ENCODE results near the gene DOCK9.
A peak's percentile ranks its signal among the peaks of the same experiment; 100 is the strongest.

Gene DOCK9

GRCh38 chr13:98842858-98843481, 134.9 kb downstream of the DOCK9 start:
- peak; percentile 63 for DNase-seq

GRCh38 chr13:98842070-98842469, 135.8 kb downstream of the DOCK9 start:
- no peak for DNase-seq

- DNase-seq = peak; percentile 42
These were observed 137.8 kb downstream of the DOCK9 start for GRCh38 chr13:98839856-98840769.

GRCh38 chr13:98838776-98839175, 139.1 kb downstream of the DOCK9 start:
- no peak for DNase-seq

- DNase-seq = no peak
These were observed 140.0 kb downstream of the DOCK9 start for GRCh38 chr13:98837896-98838295.

GRCh38 chr13:98835156-98835555, 142.7 kb downstream of the DOCK9 start:
- DNase-seq = no peak

GRCh38 chr13:98834254-98834960, 143.5 kb downstream of the DOCK9 start:
- DNase-seq = no peak

GRCh38 chr13:98831236-98831635, 146.6 kb downstream of the DOCK9 start:
- DNase-seq = no peak

- DNase-seq = no peak
These were observed 148.3 kb downstream of the DOCK9 start for GRCh38 chr13:98829541-98829940.

GRCh38 chr13:98828614-98829013, 149.2 kb downstream of the DOCK9 start:
- DNase-seq = no peak

- no peak for DNase-seq
These were observed 150.4 kb downstream of the DOCK9 start for GRCh38 chr13:98827449-98827848.

- DNase-seq = no peak
These were observed 151.7 kb downstream of the DOCK9 start for GRCh38 chr13:98826146-98826545.

GRCh38 chr13:98825659-98826058, 152.2 kb downstream of the DOCK9 start:
- no peak for DNase-seq

- no peak for DNase-seq
These were observed 153.3 kb downstream of the DOCK9 start for GRCh38 chr13:98824376-98825160.

- DNase-seq = no peak
These were observed 154.4 kb downstream of the DOCK9 start for GRCh38 chr13:98823442-98823841.

GRCh38 chr13:98822225-98822606, 155.6 kb downstream of the DOCK9 start:
- no peak for DNase-seq

- DNase-seq = no peak
These were observed 156.3 kb downstream of the DOCK9 start for GRCh38 chr13:98821372-98822224.

GRCh38 chr13:98820744-98821371, 157.0 kb downstream of the DOCK9 start:
- DNase-seq = no peak

- no peak for DNase-seq
These were observed 157.6 kb downstream of the DOCK9 start for GRCh38 chr13:98820300-98820699.

- no peak for DNase-seq
These were observed 158.4 kb downstream of the DOCK9 start for GRCh38 chr13:98819382-98820010.

- no peak for DNase-seq
These were observed 161.5 kb downstream of the DOCK9 start for GRCh38 chr13:98816406-98816805.

Data from activated naive CD4-positive, alpha-beta T cell treated with Interleukin-2 at 50 U/mL for 16 hours (primary cell).